Progenitor cell of endocrine pancreas (in vitro differentiated cells): ENCODE data around the gene BCCIP. TPM values are rescaled to one million over a fixed set of nuclear protein-coding genes. Genes with fewer than 3 reads are reported as not detected.

Experiments
- DNase-seq: peaks from one replicate; pipeline ENCODE4 v3.0.0; 2021; ENCODE audit warnings: low spot score; ENCODE audit not compliant: unreplicated experiment
- H3K27ac Mint-ChIP-seq: 2 replicates; pipeline ENCODE4 v1.8.0; 2021; ENCODE audit warnings: mild to moderate bottlenecking, moderate library complexity, mixed read lengths
- H3K27me3 Mint-ChIP-seq: 2 replicates; pipeline ENCODE4 v1.8.0; 2021; ENCODE audit warnings: mixed read lengths
- H3K36me3 Mint-ChIP-seq: 2 replicates; pipeline ENCODE4 v1.8.0; 2022; ENCODE audit warnings: mixed read lengths; ENCODE audit not compliant: insufficient read depth
- H3K4me1 Mint-ChIP-seq: 2 replicates; pipeline ENCODE4 v1.8.0; 2021; ENCODE audit warnings: low read depth, mixed read lengths
- H3K4me3 Mint-ChIP-seq: 2 replicates; pipeline ENCODE4 v1.8.0; 2021; ENCODE audit warnings: low read depth, mild to moderate bottlenecking, moderate library complexity, mixed read lengths
- H3K9me3 Mint-ChIP-seq: 2 replicates; pipeline ENCODE4 v1.8.0; 2021; ENCODE audit warnings: low read depth, mixed read lengths
- CTCF ChIP-seq: fragments of 200-600 bp; sonication (generic); IDR thresholded peaks from one replicate; pipeline ENCODE4 v1.5.0; 2021; ENCODE audit warnings: antibody characterized with exemption, mild to moderate bottlenecking; ENCODE audit not compliant: unreplicated experiment
- total RNA-seq: library from RNA; stranded (reverse); gene quantifications from 2 replicates; pipeline ENCODE4 v1.2.1, GENCODE V29; 2021

The BCCIP gene
- total RNA-seq, 1 donor from 2014 or later, result 69.8 TPM

DNA sequence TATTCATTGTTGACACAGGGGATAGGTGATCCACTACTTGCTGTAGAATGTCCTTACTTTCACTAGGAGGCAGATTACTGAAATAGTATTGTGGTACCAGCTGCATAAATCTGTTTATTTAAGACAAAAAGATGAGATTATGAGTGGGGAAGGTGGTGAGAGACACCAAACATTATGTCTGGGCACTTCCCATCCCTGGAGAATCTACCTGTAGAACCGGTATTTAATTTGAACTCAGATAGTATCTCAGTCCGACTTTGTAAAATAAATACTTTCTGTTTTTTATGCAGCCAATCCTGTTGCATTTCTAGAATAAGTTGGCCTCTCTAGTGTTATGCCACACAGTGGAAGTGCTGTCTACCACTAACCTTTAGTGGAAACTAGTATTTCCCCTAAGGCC, 13.4 kb downstream of the BCCIP start:
- no peak for DNase-seq
- no peak overlapping the region for H3K27ac Mint-ChIP-seq
- TF ChIP-seq CTCF, result no peak

GRCh38 chr10:125838802-125839575, 15.6 kb downstream of the BCCIP start:
- Mint-ChIP-seq H3K27ac (no peak overlapping the region), H3K4me1 (no peaks in the 10 kb centered on the region), H3K9me3 (no peaks in the 10 kb centered on the region), H3K36me3 (peaks cover 20% of the 10 kb centered on the region), H3K4me3 (no peak overlapping the region), H3K27me3 (no peaks in the 10 kb centered on the region)
- no peak for DNase-seq
- TF ChIP-seq CTCF, result no peak

More for the DNA sequence above, 13.4 kb downstream of the BCCIP start:
- Mint-ChIP-seq H3K9me3 (no peaks in the 10 kb centered on the region), H3K27me3 (no peaks in the 10 kb centered on the region), H3K4me1 (no peaks in the 10 kb centered on the region), H3K36me3 (peaks cover 25% of the 10 kb centered on the region), H3K4me3 (no peak overlapping the region)

DNA sequence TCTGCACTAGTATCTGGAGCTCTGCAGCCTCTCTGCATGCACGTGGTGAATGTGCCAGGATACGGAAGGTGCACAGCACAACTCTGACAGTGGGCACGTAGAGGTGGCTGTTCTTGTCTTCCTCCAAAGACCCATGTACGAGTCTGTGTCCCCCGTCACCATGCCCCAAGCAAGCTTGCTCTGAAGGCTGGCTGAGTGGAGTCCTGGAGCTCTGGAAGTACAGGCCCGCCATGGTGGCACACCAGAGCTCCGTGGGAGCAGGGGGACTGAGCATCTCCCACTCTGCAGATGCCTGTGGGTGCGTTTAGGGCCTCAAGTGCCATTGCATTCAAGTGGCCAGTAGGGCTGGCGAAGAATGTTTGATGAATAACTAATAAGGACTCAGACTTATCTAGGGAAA, 17.1 kb downstream of the BCCIP start:
- H3K9me3 Mint-ChIP-seq, result no peaks in the 10 kb centered on the region
- H3K27ac Mint-ChIP-seq, result peak overlapping the region; percentile 47
- H3K4me1 Mint-ChIP-seq, result no peaks in the 10 kb centered on the region
- H3K4me3 Mint-ChIP-seq, result no peak overlapping the region
- peaks cover 17% of the 10 kb centered on the region for H3K36me3 Mint-ChIP-seq
- DNase-seq, result no peak
- TF ChIP-seq CTCF, result no peak
- no peaks in the 10 kb centered on the region for H3K27me3 Mint-ChIP-seq

GRCh38 chr10:125840955-125841354, 17.6 kb downstream of the BCCIP start:
- no peak for DNase-seq
- H3K27me3 Mint-ChIP-seq, result no peaks in the 10 kb centered on the region
- H3K27ac Mint-ChIP-seq, result no peak overlapping the region
- TF ChIP-seq CTCF, result no peak
- H3K9me3 Mint-ChIP-seq, result no peaks in the 10 kb centered on the region
- no peak overlapping the region for H3K4me3 Mint-ChIP-seq
- H3K4me1 Mint-ChIP-seq, result no peaks in the 10 kb centered on the region
- peaks cover 14% of the 10 kb centered on the region for H3K36me3 Mint-ChIP-seq

- DNase-seq, result no peak
- Mint-ChIP-seq H3K36me3 (peaks cover 14% of the 10 kb centered on the region), H3K4me1 (no peaks in the 10 kb centered on the region), H3K27ac (no peak overlapping the region), H3K9me3 (no peaks in the 10 kb centered on the region), H3K27me3 (no peaks in the 10 kb centered on the region), H3K4me3 (no peak overlapping the region)
- TF ChIP-seq CTCF, result no peak
These were observed 20.4 kb downstream of the BCCIP start for GRCh38 chr10:125843603-125844329.
